DOHH2 (cell line): Measurements from ENCODE around the gene EDAR.

ENCODE experiments used
- EZH2phosphoT487 ChIP-seq: fragments of 200-600 bp; sonication (generic); IDR thresholded peaks from 2 replicates; pipeline ENCODE4 v1.6.1; 2017; ENCODE audit warnings: borderline replicate concordance, mild to moderate bottlenecking, antibody characterized with exemption, low read length, moderate library complexity, mixed read lengths
- TF ChIP-seq, protein P1 (sequence below): fragments of 200-600 bp; sonication (generic); IDR thresholded peaks from one replicate; pipeline ENCODE4 v1.5.1; 2014; ENCODE audit warnings: antibody characterized with exemption, mild to moderate bottlenecking, low read depth, low read length; ENCODE audit not compliant: poor library complexity, severe bottlenecking

- TF ChIP-seq, protein P1, sequence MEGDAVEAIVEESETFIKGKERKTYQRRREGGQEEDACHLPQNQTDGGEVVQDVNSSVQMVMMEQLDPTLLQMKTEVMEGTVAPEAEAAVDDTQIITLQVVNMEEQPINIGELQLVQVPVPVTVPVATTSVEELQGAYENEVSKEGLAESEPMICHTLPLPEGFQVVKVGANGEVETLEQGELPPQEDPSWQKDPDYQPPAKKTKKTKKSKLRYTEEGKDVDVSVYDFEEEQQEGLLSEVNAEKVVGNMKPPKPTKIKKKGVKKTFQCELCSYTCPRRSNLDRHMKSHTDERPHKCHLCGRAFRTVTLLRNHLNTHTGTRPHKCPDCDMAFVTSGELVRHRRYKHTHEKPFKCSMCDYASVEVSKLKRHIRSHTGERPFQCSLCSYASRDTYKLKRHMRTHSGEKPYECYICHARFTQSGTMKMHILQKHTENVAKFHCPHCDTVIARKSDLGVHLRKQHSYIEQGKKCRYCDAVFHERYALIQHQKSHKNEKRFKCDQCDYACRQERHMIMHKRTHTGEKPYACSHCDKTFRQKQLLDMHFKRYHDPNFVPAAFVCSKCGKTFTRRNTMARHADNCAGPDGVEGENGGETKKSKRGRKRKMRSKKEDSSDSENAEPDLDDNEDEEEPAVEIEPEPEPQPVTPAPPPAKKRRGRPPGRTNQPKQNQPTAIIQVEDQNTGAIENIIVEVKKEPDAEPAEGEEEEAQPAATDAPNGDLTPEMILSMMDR: no peak
- TF ChIP-seq EZH2phosphoT487: no peak
Observed at GRCh38 chr2:108998911-108999310, 9.9 kb upstream of the EDAR start.
